Measurements from ENCODE around the gene CAV3. TPM values are rescaled to one million over a fixed set of nuclear protein-coding genes. Genes with fewer than 3 reads are reported as not detected.

Gene CAV3
- total and polyA plus RNA-seq, 2 donors (not counting 3 experiments of a cell fraction or from before 2014, with no cell fraction given): not detected

DNA sequence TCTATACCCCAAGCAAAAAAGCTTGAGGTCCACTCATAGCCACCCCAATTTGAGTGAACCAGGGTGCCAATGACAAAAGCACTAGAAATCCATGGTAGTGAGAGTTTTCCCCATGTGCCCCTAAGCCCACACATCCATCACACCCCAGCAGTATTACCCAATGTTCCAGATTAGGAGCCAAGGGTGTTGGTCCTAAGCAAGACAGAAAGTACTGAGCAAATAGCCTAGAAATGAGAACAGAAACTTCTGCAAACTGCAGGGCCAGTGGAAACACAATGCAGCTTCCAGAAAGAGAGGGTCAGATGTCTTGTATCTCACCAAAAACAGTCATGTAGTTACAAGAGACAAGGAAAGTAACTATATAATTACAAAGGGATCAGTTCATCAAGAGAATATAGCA lies 46.7 kb downstream of the CAV3 start:
- H3K27me3 ChIP-seq (ENCODE audit: control insufficient read depth in 2 of 2, insufficient read depth in 2 of 2, low read length in 2 of 2): peaks cover 0 to 3% of the 10 kb centered on the region in 2 experiments
- dilution Hi-C loops (cut with MboI; ENCODE audit: extremely low pct_ligation_motif_present, low sequenced_read_pairs): no loop called here
- FAIRE-seq: no peak

More for the DNA sequence above, 46.7 kb downstream of the CAV3 start:
- CTCF ChIA-PET: interaction anchor here (2.9 kb wide), 1 partner anchor 11 kb away, joined by 22 read pairs; the partner anchor contains the start of gene OXTR
- Histone ChIP-seq H3K36me3 (ENCODE audit: control insufficient read depth in 2 of 2, extremely low read depth in 1 of 2, insufficient read depth in 2 of 2, low read length in 2 of 2) (no peaks in the 10 kb centered on the region), H3K4me1 (ENCODE audit: control insufficient read depth, extremely low read depth, insufficient read depth, low read length) (no peaks in the 10 kb centered on the region), H3K4me2 (ENCODE audit: insufficient read depth, low read length) (no peak overlapping the region), H2AFZ (ENCODE audit: low read depth, low read length) (no peak overlapping the region), H3K27ac (ENCODE audit: insufficient read depth, low read depth, low read length) (no peak overlapping the region), H3K9me1 (replicated peaks; ENCODE audit: control insufficient read depth, extremely low read depth, insufficient read depth, low read length) (no peaks in the 10 kb centered on the region), H3K9ac (replicated peaks; ENCODE audit: extremely low read depth, insufficient read depth, low read length) (no peak overlapping the region), H3K79me2 (ENCODE audit: control insufficient read depth, insufficient read depth, low read length) (no peaks in the 10 kb centered on the region), H3K4me3 (replicated peaks in 1 of 3; ENCODE audit: insufficient read depth in 1 of 3, low read depth in 1 of 3, low read length in 3 of 3) (no peak overlapping the region), H3K9me3 (replicated peaks; ENCODE audit: control insufficient read depth, insufficient read depth, low read length) (no peaks in the 10 kb centered on the region), H4K20me1 (replicated peaks; ENCODE audit: control insufficient read depth, extremely low read depth, insufficient read depth, low read length) (no peaks in the 10 kb centered on the region)
- POLR2A ChIA-PET: no interaction called here
- intact Hi-C loops (cut with micrococcal nuclease): no loop called here
- BruUV-seq (replicated peaks): no TSS peak
- TF ChIP-seq EZH2 (IDR thresholded peaks at IDR 0.05; ENCODE audit: borderline replicate concordance, low read depth, low read length, severe bottlenecking): no peak
- no peak for TF ChIP-seq POLR2A (IDR thresholded peaks at IDR 0.05; ENCODE audit: low read depth, low read length)
- TF ChIP-seq GATA2 (IDR thresholded peaks at IDR 0.05; ENCODE audit: insufficient read depth, insufficient read length, low read depth, low read length): no peak
- TF ChIP-seq, protein P1, sequence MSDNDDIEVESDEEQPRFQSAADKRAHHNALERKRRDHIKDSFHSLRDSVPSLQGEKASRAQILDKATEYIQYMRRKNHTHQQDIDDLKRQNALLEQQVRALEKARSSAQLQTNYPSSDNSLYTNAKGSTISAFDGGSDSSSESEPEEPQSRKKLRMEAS (IDR thresholded peaks at IDR 0.05; ENCODE audit: insufficient read depth, insufficient read length): no peak
- TF ChIP-seq JUN (IDR thresholded peaks at IDR 0.05; ENCODE audit: borderline replicate concordance, insufficient read depth, insufficient read length, low read depth): no peak
- TF ChIP-seq POLR2AphosphoS5 (IDR thresholded peaks at IDR 0.05; ENCODE audit: insufficient read depth, low read depth, low read length): no peak
- TF ChIP-seq FOS (IDR thresholded peaks at IDR 0.05; ENCODE audit: borderline replicate concordance, insufficient read depth, low read length): no peak
- TF ChIP-seq, protein P2, sequence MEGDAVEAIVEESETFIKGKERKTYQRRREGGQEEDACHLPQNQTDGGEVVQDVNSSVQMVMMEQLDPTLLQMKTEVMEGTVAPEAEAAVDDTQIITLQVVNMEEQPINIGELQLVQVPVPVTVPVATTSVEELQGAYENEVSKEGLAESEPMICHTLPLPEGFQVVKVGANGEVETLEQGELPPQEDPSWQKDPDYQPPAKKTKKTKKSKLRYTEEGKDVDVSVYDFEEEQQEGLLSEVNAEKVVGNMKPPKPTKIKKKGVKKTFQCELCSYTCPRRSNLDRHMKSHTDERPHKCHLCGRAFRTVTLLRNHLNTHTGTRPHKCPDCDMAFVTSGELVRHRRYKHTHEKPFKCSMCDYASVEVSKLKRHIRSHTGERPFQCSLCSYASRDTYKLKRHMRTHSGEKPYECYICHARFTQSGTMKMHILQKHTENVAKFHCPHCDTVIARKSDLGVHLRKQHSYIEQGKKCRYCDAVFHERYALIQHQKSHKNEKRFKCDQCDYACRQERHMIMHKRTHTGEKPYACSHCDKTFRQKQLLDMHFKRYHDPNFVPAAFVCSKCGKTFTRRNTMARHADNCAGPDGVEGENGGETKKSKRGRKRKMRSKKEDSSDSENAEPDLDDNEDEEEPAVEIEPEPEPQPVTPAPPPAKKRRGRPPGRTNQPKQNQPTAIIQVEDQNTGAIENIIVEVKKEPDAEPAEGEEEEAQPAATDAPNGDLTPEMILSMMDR (IDR thresholded peaks at IDR 0.05; ENCODE audit: extremely low read depth in 1 of 2, insufficient read depth in 1 of 2, low read depth in 1 of 2, low read length in 2 of 2): no peak
- no peak for DNase-seq (ENCODE audit: low read depth, low spot score)
